Neural crest cell (in vitro differentiated cells): ENCODE measurements around the gene NOP16. TPM values are rescaled to one million over a fixed set of nuclear protein-coding genes. Genes with fewer than 3 reads are reported as not detected.
"Not testable (repeated sequence)": the region's sequence is repeated elsewhere in the genome, so short reads cannot be mapped to it uniquely, and the experiment has no call there.

Experiments
- DNase-seq: peaks from one replicate; pipeline ENCODE4 v3.0.0; 2021; ENCODE audit warnings: low read depth, mixed read lengths, low spot score
- H3K27ac Mint-ChIP-seq: one replicate; pipeline ENCODE4 v1.8.0; 2021; ENCODE audit warnings: mild to moderate bottlenecking, mixed read lengths; ENCODE audit not compliant: unreplicated experiment
- H3K27me3 Mint-ChIP-seq: 2 replicates; pipeline ENCODE4 v1.8.0; 2021; ENCODE audit warnings: low read depth, mild to moderate bottlenecking, mixed read lengths
- H3K36me3 Mint-ChIP-seq: 2 replicates; pipeline ENCODE4 v1.8.0; 2021; ENCODE audit warnings: low read depth, mild to moderate bottlenecking, mixed read lengths
- H3K4me1 Mint-ChIP-seq: 2 replicates; pipeline ENCODE4 v1.8.0; 2021; ENCODE audit warnings: mixed read lengths
- H3K4me3 Mint-ChIP-seq: one replicate; pipeline ENCODE4 v1.8.0; 2021; ENCODE audit warnings: mild to moderate bottlenecking, mixed read lengths
- H3K9me3 Mint-ChIP-seq: 2 replicates; pipeline ENCODE4 v1.8.0; 2021; ENCODE audit warnings: mixed read lengths
- total RNA-seq: library from RNA; stranded (reverse); gene quantifications from 2 replicates; pipeline ENCODE4 v1.2.1, GENCODE V29; 2021
- TF ChIP-seq, protein P1 (sequence below): fragments of 200-600 bp; sonication (generic); conservative IDR thresholded peaks from 2 replicates; pipeline ENCODE4 v1.5.0; 2021; ENCODE audit warnings: antibody characterized with exemption, mild to moderate bottlenecking

Gene NOP16
- total RNA-seq, 1 donor from 2014 or later = 40.9 TPM

- H3K9me3 Mint-ChIP-seq = no peaks in the 10 kb centered on the region
- no peak overlapping the region for H3K27ac Mint-ChIP-seq
- peaks cover 3% of the 10 kb centered on the region for H3K4me1 Mint-ChIP-seq
- no peak for DNase-seq
- H3K27me3 Mint-ChIP-seq = no peaks in the 10 kb centered on the region
- no peaks in the 10 kb centered on the region for H3K36me3 Mint-ChIP-seq
- TF ChIP-seq, protein P1, sequence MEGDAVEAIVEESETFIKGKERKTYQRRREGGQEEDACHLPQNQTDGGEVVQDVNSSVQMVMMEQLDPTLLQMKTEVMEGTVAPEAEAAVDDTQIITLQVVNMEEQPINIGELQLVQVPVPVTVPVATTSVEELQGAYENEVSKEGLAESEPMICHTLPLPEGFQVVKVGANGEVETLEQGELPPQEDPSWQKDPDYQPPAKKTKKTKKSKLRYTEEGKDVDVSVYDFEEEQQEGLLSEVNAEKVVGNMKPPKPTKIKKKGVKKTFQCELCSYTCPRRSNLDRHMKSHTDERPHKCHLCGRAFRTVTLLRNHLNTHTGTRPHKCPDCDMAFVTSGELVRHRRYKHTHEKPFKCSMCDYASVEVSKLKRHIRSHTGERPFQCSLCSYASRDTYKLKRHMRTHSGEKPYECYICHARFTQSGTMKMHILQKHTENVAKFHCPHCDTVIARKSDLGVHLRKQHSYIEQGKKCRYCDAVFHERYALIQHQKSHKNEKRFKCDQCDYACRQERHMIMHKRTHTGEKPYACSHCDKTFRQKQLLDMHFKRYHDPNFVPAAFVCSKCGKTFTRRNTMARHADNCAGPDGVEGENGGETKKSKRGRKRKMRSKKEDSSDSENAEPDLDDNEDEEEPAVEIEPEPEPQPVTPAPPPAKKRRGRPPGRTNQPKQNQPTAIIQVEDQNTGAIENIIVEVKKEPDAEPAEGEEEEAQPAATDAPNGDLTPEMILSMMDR = no peak
- no peak overlapping the region for H3K4me3 Mint-ChIP-seq
Measured at GRCh38 chr5:176409765-176410164, 21.4 kb upstream of the NOP16 start.

DNA sequence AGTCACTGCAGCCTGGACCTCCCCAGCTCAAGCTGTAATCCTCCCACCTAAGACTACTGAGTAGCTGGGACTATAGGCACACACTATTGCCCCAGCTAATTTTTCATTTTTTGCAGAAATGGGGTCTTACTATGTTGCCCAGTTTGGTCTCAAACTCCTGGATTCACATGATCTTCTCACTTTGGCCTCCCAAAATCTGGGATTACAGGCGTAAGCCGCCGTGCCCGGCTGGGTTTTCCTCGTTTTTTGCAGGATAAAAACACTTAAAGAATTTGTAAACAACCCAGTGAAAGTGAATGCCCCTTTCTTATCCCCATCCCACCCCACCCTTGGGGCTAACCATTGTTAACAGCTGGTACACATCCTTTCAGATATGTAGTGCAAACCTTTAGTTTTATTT, 20.2 kb upstream of the NOP16 start:
- Mint-ChIP-seq H3K9me3 (no peaks in the 10 kb centered on the region), H3K36me3 (no peaks in the 10 kb centered on the region), H3K27ac (no peak overlapping the region), H3K4me3 (no peak overlapping the region), H3K27me3 (no peaks in the 10 kb centered on the region), H3K4me1 (no peaks in the 10 kb centered on the region)
- TF ChIP-seq, protein P1 = no peak
- no peak for DNase-seq

- H3K4me3 Mint-ChIP-seq, H3K36me3 Mint-ChIP-seq, H3K4me1 Mint-ChIP-seq, H3K27ac Mint-ChIP-seq, H3K9me3 Mint-ChIP-seq, DNase-seq, H3K27me3 Mint-ChIP-seq: not testable (repeated sequence)
Measured at GRCh38 chr5:176408252-176408573, 19.8 kb upstream of the NOP16 start.

- no peak overlapping the region for H3K27ac Mint-ChIP-seq
- H3K36me3 Mint-ChIP-seq = no peaks in the 10 kb centered on the region
- no peak overlapping the region for H3K4me3 Mint-ChIP-seq
- TF ChIP-seq, protein P1 = no peak
- no peaks in the 10 kb centered on the region for H3K4me1 Mint-ChIP-seq
- no peak for DNase-seq
- no peaks in the 10 kb centered on the region for H3K9me3 Mint-ChIP-seq
- H3K27me3 Mint-ChIP-seq = no peaks in the 10 kb centered on the region
Measured at GRCh38 chr5:176407456-176408251, 19.3 kb upstream of the NOP16 start.

DNA sequence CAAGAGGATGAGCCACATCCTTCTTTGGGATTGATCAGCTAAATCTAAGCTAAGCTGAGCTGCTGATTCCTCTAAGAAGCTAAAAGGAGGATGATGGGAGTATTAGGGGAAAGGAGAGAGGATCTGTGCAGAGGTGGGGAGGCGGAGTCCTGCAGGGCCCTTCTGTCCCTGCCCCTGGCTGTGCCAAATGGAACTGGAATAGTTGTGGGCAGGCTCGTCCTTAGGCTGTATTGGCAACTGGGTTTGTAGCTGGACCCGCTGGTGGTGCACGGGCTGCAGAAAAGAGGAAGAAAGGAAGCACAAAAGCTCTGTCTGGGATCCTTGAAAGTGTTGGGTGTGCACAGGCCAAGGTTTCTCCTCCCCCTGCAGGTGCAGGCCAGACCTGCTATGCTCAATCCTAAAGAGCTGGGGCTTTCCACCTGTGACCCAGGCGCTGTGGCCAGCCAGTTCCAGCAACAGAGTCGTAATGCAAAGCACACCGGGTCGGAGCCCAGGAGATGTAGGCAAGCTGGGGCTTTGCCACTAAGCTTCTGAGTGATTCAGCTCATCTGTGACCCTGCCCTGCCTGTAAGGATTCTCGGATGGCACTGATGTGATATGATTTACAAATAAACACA, 18.1 kb upstream of the NOP16 start:
- no peak overlapping the region for H3K4me3 Mint-ChIP-seq
- no peaks in the 10 kb centered on the region for H3K36me3 Mint-ChIP-seq
- H3K4me1 Mint-ChIP-seq = no peaks in the 10 kb centered on the region
- H3K9me3 Mint-ChIP-seq = no peaks in the 10 kb centered on the region
- no peak overlapping the region for H3K27ac Mint-ChIP-seq
- DNase-seq = no peak
- H3K27me3 Mint-ChIP-seq = no peaks in the 10 kb centered on the region
- TF ChIP-seq, protein P1 = no peak

- no peaks in the 10 kb centered on the region for H3K4me1 Mint-ChIP-seq
- H3K27me3 Mint-ChIP-seq = no peaks in the 10 kb centered on the region
- H3K9me3 Mint-ChIP-seq = no peaks in the 10 kb centered on the region
- H3K27ac Mint-ChIP-seq = no peak overlapping the region
- TF ChIP-seq, protein P1 = no peak
- no peak overlapping the region for H3K4me3 Mint-ChIP-seq
- no peak for DNase-seq
- H3K36me3 Mint-ChIP-seq = no peaks in the 10 kb centered on the region
Measured at GRCh38 chr5:176405656-176406435, 17.4 kb upstream of the NOP16 start.
